Osteoblast (primary cell): ENCODE measurements around the gene DSTN. TPM values are rescaled to one million over a fixed set of nuclear protein-coding genes. Genes with fewer than 3 reads are reported as not detected.

Source experiments
- DNase-seq: peaks from one replicate; pipeline ENCODE4 v3.0.0; 2011; ENCODE audit warnings: low spot score, mixed read lengths; ENCODE audit not compliant: insufficient read length; ENCODE audit errors: missing footprints
- H2AFZ ChIP-seq: 2 replicates; pipeline ENCODE4 v1.6.0; 2011; ENCODE audit warnings: mild to moderate bottlenecking, low read length
- H3K27ac ChIP-seq: 2 replicates; pipeline ENCODE4 v1.5.1; 2011; ENCODE audit warnings: mild to moderate bottlenecking, low read depth, low read length, moderate library complexity
- H3K27me3 ChIP-seq: 2 replicates; pipeline ENCODE4 v1.6.0; 2012; ENCODE audit warnings: mild to moderate bottlenecking, control low read depth, inconsistent platforms, low read length, moderate library complexity; ENCODE audit not compliant: insufficient read depth
- H3K36me3 ChIP-seq: 2 replicates; pipeline ENCODE4 v1.5.1; 2011; ENCODE audit warnings: mild to moderate bottlenecking, low read length, control low read depth, moderate library complexity; ENCODE audit not compliant: insufficient read depth
- H3K4me1 ChIP-seq: 2 replicates; pipeline ENCODE4 v1.5.1; 2011; ENCODE audit warnings: mild to moderate bottlenecking, low read length, control low read depth, moderate library complexity; ENCODE audit not compliant: insufficient read depth
- H3K4me2 ChIP-seq: 2 replicates; pipeline ENCODE4 v1.6.0; 2011; ENCODE audit warnings: mild to moderate bottlenecking, low read length; ENCODE audit not compliant: insufficient read depth
- H3K4me3 ChIP-seq: fragments of 200-600 bp; sonication (generic); 3 replicates; pipeline ENCODE4 v1.5.1; 2012; ENCODE audit warnings: mild to moderate bottlenecking, low read length, inconsistent platforms; ENCODE audit not compliant: insufficient read depth
- H3K79me2 ChIP-seq: 2 replicates; pipeline ENCODE4 v1.6.0; 2012; ENCODE audit warnings: mild to moderate bottlenecking, low read length, control low read depth, inconsistent platforms; ENCODE audit not compliant: insufficient read depth
- H3K9me3 ChIP-seq: 2 replicates; pipeline ENCODE4 v1.5.1; 2011; ENCODE audit warnings: low read depth, low read length, control low read depth
- H4K20me1 ChIP-seq: 2 replicates; pipeline ENCODE4 v1.6.0; 2012; ENCODE audit warnings: mild to moderate bottlenecking, low read length, control low read depth; ENCODE audit not compliant: insufficient read depth
- CTCF ChIP-seq: IDR thresholded peaks from 2 replicates; pipeline ENCODE4 v1.5.1; 2011; ENCODE audit warnings: mild to moderate bottlenecking, low read depth, low read length, moderate library complexity; ENCODE audit errors: extremely low read depth
- total RNA-seq: library from RNA; depleted of rRNA; stranded (reverse); fragments of >200 nt; gene quantifications from 2 replicates; pipeline ENCODE4 v1.2.3, GENCODE V29; 2012

Gene DSTN
- total RNA-seq, 1 donor = 627 TPM

- DNase-seq = peak; percentile 73
- H3K36me3 ChIP-seq = peaks cover 75% of the 10 kb centered on the region
- H3K4me1 ChIP-seq = peaks cover 22% of the 10 kb centered on the region
Measured at GRCh38 chr20:17643531-17644188, 73.8 kb downstream of the DSTN start.

GRCh38 chr20:17644451-17644850, 74.6 kb downstream of the DSTN start:
- no peak for TF ChIP-seq CTCF
- Histone ChIP-seq H2AFZ (no peak overlapping the region), H3K9me3 (no peaks in the 10 kb centered on the region), H3K27ac (peak overlapping the region; percentile 44), H3K4me1 (peaks cover 28% of the 10 kb centered on the region), H3K27me3 (no peaks in the 10 kb centered on the region), H4K20me1 (peaks cover 92% of the 10 kb centered on the region), H3K36me3 (peaks cover 67% of the 10 kb centered on the region), H3K79me2 (peaks cover 98% of the 10 kb centered on the region), H3K4me2 (no peak overlapping the region), H3K4me3 (no peak overlapping the region)
- peak; percentile 80 for DNase-seq

More at GRCh38 chr20:17643531-17644188, 73.8 kb downstream of the DSTN start:
- Histone ChIP-seq H4K20me1 (peaks cover 94% of the 10 kb centered on the region), H3K27me3 (no peaks in the 10 kb centered on the region), H3K79me2 (peaks cover 98% of the 10 kb centered on the region), H3K27ac (peak overlapping the region; percentile 44), H3K4me2 (no peak overlapping the region), H3K9me3 (no peaks in the 10 kb centered on the region), H3K4me3 (no peak overlapping the region), H2AFZ (no peak overlapping the region)
- TF ChIP-seq CTCF = no peak

- H3K4me3 ChIP-seq = no peak overlapping the region
- H3K79me2 ChIP-seq = peaks cover 100% of the 10 kb centered on the region
- no peaks in the 10 kb centered on the region for H3K27me3 ChIP-seq
- no peak overlapping the region for H3K4me2 ChIP-seq
- peaks cover 93% of the 10 kb centered on the region for H4K20me1 ChIP-seq
- no peak for TF ChIP-seq CTCF
- H3K36me3 ChIP-seq = peaks cover 67% of the 10 kb centered on the region
- peaks cover 29% of the 10 kb centered on the region for H3K4me1 ChIP-seq
- H2AFZ ChIP-seq = no peak overlapping the region
- peak overlapping the region; percentile 44 for H3K27ac ChIP-seq
- DNase-seq = no peak
- H3K9me3 ChIP-seq = no peaks in the 10 kb centered on the region
Measured at GRCh38 chr20:17645010-17645409, 75.1 kb downstream of the DSTN start.

- no peak overlapping the region for H3K4me3 ChIP-seq
- H3K27me3 ChIP-seq = no peaks in the 10 kb centered on the region
- peaks cover 94% of the 10 kb centered on the region for H4K20me1 ChIP-seq
- no peak for TF ChIP-seq CTCF
- H3K4me2 ChIP-seq = no peak overlapping the region
- H2AFZ ChIP-seq = no peak overlapping the region
- peaks cover 100% of the 10 kb centered on the region for H3K79me2 ChIP-seq
- H3K4me1 ChIP-seq = peaks cover 36% of the 10 kb centered on the region
- no peaks in the 10 kb centered on the region for H3K9me3 ChIP-seq
- DNase-seq = peak; percentile 58
- H3K27ac ChIP-seq = peak overlapping the region; percentile 39
- H3K36me3 ChIP-seq = peaks cover 67% of the 10 kb centered on the region
Measured at GRCh38 chr20:17645546-17646208, 75.8 kb downstream of the DSTN start.
